ENCODE measurements around the gene SMYD4. TPM values are rescaled to one million over a fixed set of nuclear protein-coding genes. Genes with fewer than 3 reads are reported as not detected.
"Not testable (repeated sequence)": the region's sequence is repeated elsewhere in the genome, so short reads cannot be mapped to it uniquely, and the experiment has no call there.

The SMYD4 gene
- total RNA-seq, 2 donors from 2014 or later, result 28.4 to 35.7 TPM

DNA sequence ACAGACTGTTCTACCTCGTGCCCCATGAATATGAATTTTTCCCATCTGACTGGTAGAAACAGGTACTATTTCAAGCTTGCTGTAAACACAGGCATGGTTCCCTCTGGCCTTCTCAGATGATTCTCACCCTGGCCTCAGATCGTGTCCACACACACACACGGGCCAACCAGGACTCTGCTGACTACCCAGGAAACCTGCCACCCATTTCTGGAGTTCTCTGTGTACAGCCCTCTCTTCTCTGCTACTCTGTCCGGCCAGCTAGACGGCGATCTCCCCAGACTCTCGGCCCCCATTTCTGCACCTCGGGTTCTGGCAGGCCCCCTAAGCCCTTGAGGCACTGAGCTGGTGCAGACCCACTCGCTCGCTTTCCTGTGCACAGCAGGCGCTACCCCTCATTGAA lies 31.3 kb upstream of the SMYD4 start:
- H3K4me3 Mint-ChIP-seq, result no peak overlapping the region
- no peak for DNase-seq (ENCODE audit: low spot score)
- no peak overlapping the region for H3K27ac Mint-ChIP-seq
- H3K27me3 Mint-ChIP-seq, result no peaks in the 10 kb centered on the region
- H3K36me3 Mint-ChIP-seq, result peaks cover 4% of the 10 kb centered on the region
- ATAC-seq, result no peak
- no peaks in the 10 kb centered on the region for H3K9me3 Mint-ChIP-seq
- H3K4me1 Mint-ChIP-seq (ENCODE audit: low read depth in 2 of 2), result peaks cover 0 to 2% of the 10 kb centered on the region in 2 donors

DNA sequence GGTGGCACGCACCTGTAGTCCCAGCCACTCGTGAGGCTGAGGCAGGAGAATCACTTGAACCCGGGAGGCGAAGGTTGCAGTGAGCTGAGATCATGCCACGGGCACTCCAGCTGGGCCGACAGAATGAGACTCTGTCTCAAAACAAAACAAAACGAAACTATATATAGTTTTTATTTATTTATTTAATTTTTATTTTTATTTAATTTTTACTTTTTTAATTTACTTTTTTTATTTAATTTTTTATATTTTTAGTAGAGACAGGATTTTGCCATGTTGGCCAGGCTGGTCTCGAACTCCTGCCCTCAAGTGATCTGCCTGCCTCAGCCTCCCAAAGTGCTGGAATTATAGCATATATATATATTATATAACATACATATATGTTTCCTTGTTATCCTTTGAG lies 26.8 kb upstream of the SMYD4 start:
- peaks cover 16% of the 10 kb centered on the region for H3K36me3 Mint-ChIP-seq
- not testable (repeated sequence) for DNase-seq (ENCODE audit: low spot score)

DNA sequence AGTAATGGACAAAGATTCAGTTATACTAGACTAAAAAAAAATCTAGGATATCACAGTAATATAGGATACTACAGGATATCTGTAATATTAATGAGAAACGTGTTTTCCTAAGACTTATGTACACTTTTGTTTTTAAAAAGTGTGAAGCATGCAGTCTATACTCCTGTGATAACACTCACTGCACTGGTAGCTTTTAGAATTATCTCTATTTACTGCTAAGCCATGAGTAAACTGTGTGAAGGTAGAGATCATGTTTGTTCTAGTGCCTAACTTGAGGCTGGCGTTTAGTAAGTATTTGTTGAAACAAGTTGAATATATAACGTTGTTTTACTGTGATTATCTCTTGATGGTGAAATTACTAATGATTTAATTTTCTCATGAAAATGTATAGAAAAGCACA lies 24.0 kb upstream of the SMYD4 start:
- Mint-ChIP-seq H3K4me1 (ENCODE audit: low read depth in 2 of 2) (no peaks in the 10 kb centered on the region), H3K36me3 (peaks cover 12% of the 10 kb centered on the region), H3K9me3 (no peaks in the 10 kb centered on the region), H3K27ac (no peak overlapping the region), H3K4me3 (no peak overlapping the region), H3K27me3 (no peaks in the 10 kb centered on the region)
- DNase-seq (ENCODE audit: low spot score) (no peak), ATAC-seq (no peak)

More for the DNA sequence above, 26.8 kb upstream of the SMYD4 start:
- not testable (repeated sequence) for H3K27ac Mint-ChIP-seq; H3K4me1 Mint-ChIP-seq (ENCODE audit: low read depth in 2 of 2); H3K27me3 Mint-ChIP-seq; ATAC-seq; H3K4me3 Mint-ChIP-seq; H3K9me3 Mint-ChIP-seq

- Mint-ChIP-seq H3K9me3 (no peaks in the 10 kb centered on the region), H3K36me3 (peaks cover 17% of the 10 kb centered on the region), H3K4me1 (ENCODE audit: low read depth in 2 of 2) (no peaks in the 10 kb centered on the region), H3K27me3 (no peaks in the 10 kb centered on the region), H3K27ac (peak overlapping the region in 1 of 2 donors; percentile 9), H3K4me3 (no peak overlapping the region)
- ATAC-seq, result no peak
- no peak for DNase-seq (ENCODE audit: low spot score)
Measured at GRCh38 chr17:1852327-1852726, 22.6 kb upstream of the SMYD4 start.

GRCh38 chr17:1847191-1847590 lies 17.5 kb upstream of the SMYD4 start:
- Mint-ChIP-seq H3K4me3 (no peak overlapping the region), H3K27ac (no peak overlapping the region), H3K27me3 (no peaks in the 10 kb centered on the region), H3K9me3 (no peaks in the 10 kb centered on the region), H3K4me1 (ENCODE audit: low read depth in 2 of 2) (peaks cover 0 to 4% of the 10 kb centered on the region in 2 donors), H3K36me3 (peaks cover 28% of the 10 kb centered on the region)
- DNase-seq (ENCODE audit: low spot score) (no peak), ATAC-seq (no peak)

DNA sequence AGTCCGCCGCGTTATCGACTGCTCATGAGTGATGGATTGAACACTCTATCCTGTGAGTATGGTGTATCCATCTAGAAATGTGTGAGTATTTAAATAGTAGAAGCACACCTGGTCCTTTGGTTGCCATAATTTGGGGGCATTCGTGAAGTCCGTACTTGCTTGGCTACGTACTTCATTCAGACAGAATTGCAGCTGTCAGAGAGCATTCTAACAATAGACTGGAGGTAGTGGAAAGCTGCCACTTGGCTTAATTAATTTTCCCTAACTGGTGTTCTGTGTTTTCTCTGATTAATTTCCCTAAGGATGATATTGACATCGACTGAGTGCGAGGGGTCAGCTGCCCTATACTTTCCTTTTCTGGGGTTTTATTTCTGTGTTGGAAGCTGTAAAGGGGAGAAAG lies 14.2 kb upstream of the SMYD4 start:
- DNase-seq (ENCODE audit: low spot score) (no peak), ATAC-seq (no peak)
- H3K27me3 Mint-ChIP-seq, result no peaks in the 10 kb centered on the region
- no peaks in the 10 kb centered on the region for H3K9me3 Mint-ChIP-seq
- H3K4me1 Mint-ChIP-seq (ENCODE audit: low read depth in 2 of 2), result peaks cover 4% of the 10 kb centered on the region in 2 donors
- no peak overlapping the region for H3K27ac Mint-ChIP-seq
- H3K36me3 Mint-ChIP-seq, result peaks cover 31% of the 10 kb centered on the region
- H3K4me3 Mint-ChIP-seq, result no peak overlapping the region

DNA sequence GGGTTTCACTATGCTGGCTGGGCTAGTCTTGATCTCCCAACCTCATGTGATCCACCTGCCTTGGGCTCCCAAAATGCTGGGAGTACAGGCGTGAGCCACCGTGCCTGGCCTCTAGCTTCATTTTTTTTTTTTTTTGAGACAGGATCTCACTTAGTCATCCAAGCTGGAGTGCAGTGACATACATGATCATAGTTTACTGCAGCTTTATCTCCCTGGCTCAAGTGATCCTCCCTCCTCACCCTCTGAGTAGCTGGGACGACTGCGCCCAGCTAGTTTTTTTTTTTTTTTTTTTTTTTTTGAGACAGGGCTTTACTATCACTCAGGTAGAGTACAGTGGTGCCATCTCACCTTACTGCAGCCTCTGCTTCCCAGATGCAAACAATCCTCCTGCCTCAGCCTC lies 9.8 kb upstream of the SMYD4 start:
- no peak overlapping the region for H3K27ac Mint-ChIP-seq

GRCh38 chr17:1834380-1835149 lies 4.9 kb upstream of the SMYD4 start:
- Mint-ChIP-seq H3K9me3 (no peaks in the 10 kb centered on the region), H3K4me1 (ENCODE audit: low read depth in 2 of 2) (peaks cover 34 to 37% of the 10 kb centered on the region in 2 donors), H3K27me3 (no peaks in the 10 kb centered on the region), H3K36me3 (peaks cover 8% of the 10 kb centered on the region), H3K27ac (peak overlapping the region; percentile 20 to 24), H3K4me3 (peak overlapping the region; percentile 40)
- ATAC-seq (no peak), DNase-seq (ENCODE audit: low spot score) (no peak)

More for the DNA sequence above, 9.8 kb upstream of the SMYD4 start:
- peaks cover 13% of the 10 kb centered on the region for H3K36me3 Mint-ChIP-seq
- no peak for ATAC-seq
- no peaks in the 10 kb centered on the region for H3K27me3 Mint-ChIP-seq
- no peaks in the 10 kb centered on the region for H3K9me3 Mint-ChIP-seq
- peaks cover 9 to 16% of the 10 kb centered on the region in 2 donors for H3K4me1 Mint-ChIP-seq (ENCODE audit: low read depth in 2 of 2)
- no peak for DNase-seq (ENCODE audit: low spot score)
- H3K4me3 Mint-ChIP-seq, result no peak overlapping the region

- H3K4me3 Mint-ChIP-seq, result peak overlapping the region; percentile 98
- ATAC-seq (no peak), DNase-seq (ENCODE audit: low spot score) (no peak)
- H3K4me1 Mint-ChIP-seq (ENCODE audit: low read depth in 2 of 2), result peaks cover 40 to 42% of the 10 kb centered on the region in 2 donors
- H3K9me3 Mint-ChIP-seq, result no peaks in the 10 kb centered on the region
- no peaks in the 10 kb centered on the region for H3K27me3 Mint-ChIP-seq
- H3K27ac Mint-ChIP-seq, result peak overlapping the region; percentile 72 to 81
- peaks cover 8% of the 10 kb centered on the region for H3K36me3 Mint-ChIP-seq
Measured at GRCh38 chr17:1830288-1830687, 586 bp upstream of the SMYD4 start.

- Mint-ChIP-seq H3K27ac (peak overlapping the region; percentile 1 to 81), H3K36me3 (peaks cover 11% of the 10 kb centered on the region), H3K9me3 (no peaks in the 10 kb centered on the region), H3K4me3 (peak overlapping the region; percentile 98), H3K4me1 (ENCODE audit: low read depth in 2 of 2) (peaks cover 36 to 39% of the 10 kb centered on the region in 2 donors), H3K27me3 (no peaks in the 10 kb centered on the region)
- DNase-seq (ENCODE audit: low spot score) (no peak), ATAC-seq (no peak)
Measured at GRCh38 chr17:1829216-1829591, 498 bp downstream of the SMYD4 start.

- DNase-seq (ENCODE audit: low spot score) (no peak), ATAC-seq (no peak)
- no peak overlapping the region for H3K4me3 Mint-ChIP-seq
- H3K9me3 Mint-ChIP-seq, result no peaks in the 10 kb centered on the region
- no peaks in the 10 kb centered on the region for H3K27me3 Mint-ChIP-seq
- H3K27ac Mint-ChIP-seq, result peak overlapping the region in 1 of 2 donors; percentile 6
- H3K36me3 Mint-ChIP-seq, result peaks cover 12% of the 10 kb centered on the region
- H3K4me1 Mint-ChIP-seq (ENCODE audit: low read depth in 2 of 2), result peaks cover 11 to 13% of the 10 kb centered on the region in 2 donors
Measured at GRCh38 chr17:1820528-1821252, 9.0 kb downstream of the SMYD4 start.

GRCh38 chr17:1813088-1813487 lies 16.6 kb downstream of the SMYD4 start:
- Mint-ChIP-seq H3K27me3 (no peaks in the 10 kb centered on the region), H3K27ac (no peak overlapping the region), H3K4me3 (no peak overlapping the region), H3K4me1 (ENCODE audit: low read depth in 2 of 2) (peaks cover 0 to 5% of the 10 kb centered on the region in 2 donors), H3K9me3 (no peaks in the 10 kb centered on the region), H3K36me3 (no peaks in the 10 kb centered on the region)
- ATAC-seq (no peak), DNase-seq (ENCODE audit: low spot score) (no peak)

GRCh38 chr17:1810450-1811103 lies 19.1 kb downstream of the SMYD4 start:
- no peak overlapping the region for H3K27ac Mint-ChIP-seq
- no peak overlapping the region for H3K4me3 Mint-ChIP-seq
- no peaks in the 10 kb centered on the region for H3K9me3 Mint-ChIP-seq
- ATAC-seq, result no peak
- H3K4me1 Mint-ChIP-seq (ENCODE audit: low read depth in 2 of 2), result peaks cover 0 to 5% of the 10 kb centered on the region in 2 donors
- no peak for DNase-seq (ENCODE audit: low spot score)
- H3K27me3 Mint-ChIP-seq, result no peaks in the 10 kb centered on the region
- no peaks in the 10 kb centered on the region for H3K36me3 Mint-ChIP-seq

GRCh38 chr17:1809815-1810214 lies 19.9 kb downstream of the SMYD4 start:
- H3K27ac Mint-ChIP-seq; H3K4me1 Mint-ChIP-seq (ENCODE audit: low read depth in 2 of 2); ATAC-seq; DNase-seq (ENCODE audit: low spot score); H3K27me3 Mint-ChIP-seq; H3K4me3 Mint-ChIP-seq; H3K9me3 Mint-ChIP-seq; H3K36me3 Mint-ChIP-seq: not testable (repeated sequence)
